LNCaP clone FGC (cell line): ENCODE results near the gene DIP2A.
A peak's percentile ranks its signal among the peaks of the same experiment; 100 is the strongest.

ENCODE experiments used
- DNase-seq: peaks from one replicate; pipeline ENCODE4 v3.0.0-alpha.2; 2011; ENCODE audit warnings: low read depth
- H3K4me3 ChIP-seq: 2 replicates; pipeline ENCODE4 v1.5.1; 2011; ENCODE audit warnings: mild to moderate bottlenecking, low read depth, low read length, control low read depth
- TF ChIP-seq, protein P1 (sequence below): IDR thresholded peaks from 2 replicates; pipeline ENCODE4 v1.5.1; 2012; ENCODE audit warnings: mild to moderate bottlenecking; ENCODE audit not compliant: control insufficient read depth, insufficient read depth; ENCODE audit errors: extremely low read depth

The DIP2A gene

DNA sequence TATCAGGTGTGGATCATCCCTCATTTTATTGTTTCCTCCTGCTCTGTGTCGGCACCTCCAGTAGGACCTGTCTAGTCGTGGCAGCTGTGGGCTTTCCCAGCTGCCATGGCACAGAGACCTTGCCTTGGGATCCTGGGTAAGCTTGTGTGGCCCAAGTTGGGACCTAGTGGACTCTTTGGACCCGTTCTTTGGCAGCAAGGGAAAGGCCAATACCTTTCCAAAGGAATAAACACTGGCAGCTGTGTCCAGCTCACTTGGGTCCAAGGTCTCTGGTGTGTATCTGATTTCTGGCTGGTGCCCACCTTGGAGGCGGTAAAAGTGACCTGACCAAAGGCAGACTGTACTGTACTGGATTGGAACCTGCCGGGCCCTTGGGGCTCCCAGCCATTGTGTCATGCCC is 21.8 kb downstream of the DIP2A start:
- H3K4me3 ChIP-seq: no peak overlapping the region
- TF ChIP-seq, protein P1, sequence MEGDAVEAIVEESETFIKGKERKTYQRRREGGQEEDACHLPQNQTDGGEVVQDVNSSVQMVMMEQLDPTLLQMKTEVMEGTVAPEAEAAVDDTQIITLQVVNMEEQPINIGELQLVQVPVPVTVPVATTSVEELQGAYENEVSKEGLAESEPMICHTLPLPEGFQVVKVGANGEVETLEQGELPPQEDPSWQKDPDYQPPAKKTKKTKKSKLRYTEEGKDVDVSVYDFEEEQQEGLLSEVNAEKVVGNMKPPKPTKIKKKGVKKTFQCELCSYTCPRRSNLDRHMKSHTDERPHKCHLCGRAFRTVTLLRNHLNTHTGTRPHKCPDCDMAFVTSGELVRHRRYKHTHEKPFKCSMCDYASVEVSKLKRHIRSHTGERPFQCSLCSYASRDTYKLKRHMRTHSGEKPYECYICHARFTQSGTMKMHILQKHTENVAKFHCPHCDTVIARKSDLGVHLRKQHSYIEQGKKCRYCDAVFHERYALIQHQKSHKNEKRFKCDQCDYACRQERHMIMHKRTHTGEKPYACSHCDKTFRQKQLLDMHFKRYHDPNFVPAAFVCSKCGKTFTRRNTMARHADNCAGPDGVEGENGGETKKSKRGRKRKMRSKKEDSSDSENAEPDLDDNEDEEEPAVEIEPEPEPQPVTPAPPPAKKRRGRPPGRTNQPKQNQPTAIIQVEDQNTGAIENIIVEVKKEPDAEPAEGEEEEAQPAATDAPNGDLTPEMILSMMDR: no peak
- no peak for DNase-seq

DNA sequence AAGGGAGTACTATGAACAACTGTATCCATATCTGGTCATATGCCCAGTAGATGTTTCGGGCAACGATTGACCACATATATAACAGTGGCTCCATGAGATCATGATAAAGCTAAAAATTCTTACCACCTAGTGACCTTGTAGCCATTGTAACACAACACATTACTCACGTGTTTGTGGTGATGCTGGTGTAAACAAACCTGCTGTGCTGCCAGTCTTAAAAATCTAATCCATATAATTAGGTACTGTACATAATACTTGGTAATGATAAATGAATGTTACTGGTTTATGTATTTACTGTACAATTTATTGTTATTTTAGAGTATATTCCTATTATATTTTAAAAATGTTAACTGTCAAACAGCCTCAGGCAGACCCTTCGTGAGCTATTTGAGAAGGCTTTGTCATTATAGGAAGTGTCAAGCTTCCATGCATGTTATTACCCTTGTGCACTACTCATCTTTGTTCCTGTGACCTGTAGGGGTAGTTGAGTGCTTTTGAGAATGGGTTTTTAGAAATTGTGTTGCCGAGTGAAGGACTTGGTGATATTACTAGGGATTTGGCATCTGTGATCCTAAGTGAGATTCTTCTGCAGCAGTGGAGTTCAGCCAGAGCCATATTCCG is 23.6 kb downstream of the DIP2A start:
- no peak for DNase-seq
- H3K4me3 ChIP-seq: no peak overlapping the region
- TF ChIP-seq, protein P1: no peak

- TF ChIP-seq, protein P1: no peak
- H3K4me3 ChIP-seq: no peak overlapping the region
- no peak for DNase-seq
These were observed 24.1 kb downstream of the DIP2A start for GRCh38 chr21:46482846-46483231.

DNA sequence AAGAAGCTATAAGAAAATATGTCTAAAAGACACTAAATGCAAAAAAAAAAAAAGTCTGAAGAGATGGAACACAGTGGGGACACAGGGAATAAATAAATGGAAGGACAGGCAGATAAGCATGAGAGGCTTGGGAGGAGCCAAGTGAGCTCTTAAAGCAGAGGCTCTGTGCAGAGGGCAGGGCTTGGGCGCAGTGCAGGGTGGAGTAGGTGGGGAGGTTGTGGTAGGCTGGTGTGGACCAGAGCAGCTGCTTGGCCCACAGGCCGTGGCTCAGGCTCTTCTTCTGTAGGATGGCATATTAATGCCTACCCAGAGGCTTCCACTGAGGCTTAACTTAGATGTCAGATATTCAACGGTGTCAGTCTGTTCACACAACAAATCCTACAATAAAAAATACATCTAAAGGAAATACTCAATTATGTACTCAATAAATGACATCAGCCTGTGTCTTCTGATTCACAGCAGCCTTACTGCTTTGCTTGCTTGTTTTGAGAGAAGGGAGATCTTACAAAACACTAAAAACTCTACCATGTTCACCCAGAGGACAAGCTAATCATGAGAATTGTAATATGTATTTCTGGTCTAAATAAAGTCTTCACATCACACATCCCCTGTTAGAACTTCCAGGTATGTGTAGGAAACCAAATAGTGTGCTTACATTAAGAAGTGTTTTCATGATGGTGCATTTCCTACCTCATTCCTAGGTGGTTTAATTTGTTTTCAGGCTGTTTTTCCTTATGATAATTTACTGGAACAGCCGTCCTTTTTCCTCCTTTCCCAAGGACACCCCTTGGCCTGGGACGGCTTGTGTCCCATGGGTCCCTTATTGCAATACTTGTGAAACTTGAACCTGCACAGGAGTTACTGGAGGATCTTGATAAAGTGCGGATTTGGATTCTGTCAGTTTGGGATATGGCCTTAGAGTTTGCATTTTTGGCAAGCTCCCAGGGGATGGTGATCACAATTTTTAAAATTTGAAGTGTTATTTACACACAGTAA is 24.9 kb downstream of the DIP2A start:
- DNase-seq: no peak
- TF ChIP-seq, protein P1: no peak
- H3K4me3 ChIP-seq: no peak overlapping the region

DNA sequence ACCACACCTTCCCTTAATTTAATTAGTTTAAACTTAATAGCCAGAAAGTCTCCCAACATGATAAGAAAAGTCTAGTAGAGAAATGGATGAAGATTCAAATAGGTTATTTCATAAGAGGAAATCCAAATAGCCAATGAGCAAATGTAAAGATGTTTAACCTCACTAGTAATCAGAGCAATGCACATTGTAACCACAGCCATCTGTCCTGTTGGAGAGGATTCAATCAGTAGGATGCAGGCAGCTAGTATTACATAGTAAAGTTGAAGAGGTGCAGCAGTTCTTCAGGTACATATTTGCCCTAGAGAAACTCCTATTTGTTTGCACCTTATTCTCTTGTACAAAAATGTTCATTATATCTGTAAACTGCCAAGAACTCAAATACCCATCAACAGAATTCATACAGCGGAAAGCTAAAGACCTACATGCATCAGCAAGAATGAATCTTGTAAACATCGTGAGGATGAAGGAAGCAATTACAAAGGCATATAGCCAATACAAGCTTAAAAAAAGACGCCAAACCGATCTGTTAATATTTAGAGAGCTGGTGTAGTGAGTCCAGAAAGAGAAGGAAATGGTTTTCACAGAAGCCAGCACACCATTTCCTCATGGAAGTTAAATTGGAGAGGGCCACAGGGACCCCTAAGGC is 27.9 kb downstream of the DIP2A start:
- DNase-seq: peak; percentile 90
- peak overlapping the region; percentile 26; the same call in 1 of the 2 replicates for H3K4me3 ChIP-seq
- TF ChIP-seq, protein P1: no peak

DNA sequence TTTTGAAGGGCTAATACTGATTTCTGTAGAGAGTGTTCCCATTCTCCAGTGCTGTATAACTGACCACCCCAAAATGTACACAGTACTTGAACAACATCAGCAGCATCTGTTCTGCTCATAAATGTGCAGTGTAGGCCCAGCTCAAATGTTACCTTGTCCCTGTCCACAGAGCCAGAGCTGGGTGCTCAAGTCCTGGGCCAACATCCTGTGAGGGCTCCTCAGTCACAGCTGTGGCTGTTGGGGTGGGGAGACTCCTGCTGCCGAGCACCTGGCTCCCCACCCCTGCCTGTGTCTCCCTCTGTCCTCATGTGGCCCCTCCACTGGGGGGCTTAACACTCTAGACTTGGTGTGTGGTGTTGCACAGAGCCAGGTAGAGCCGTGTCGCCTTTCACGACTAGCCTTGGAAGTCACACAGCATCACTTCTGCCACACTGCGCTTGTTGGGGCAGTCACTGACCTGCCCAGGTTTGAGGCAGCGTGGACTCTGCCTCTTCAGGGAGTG is 30.5 kb downstream of the DIP2A start:
- no peak for DNase-seq
- H3K4me3 ChIP-seq: no peak overlapping the region
- TF ChIP-seq, protein P1: no peak
